HG02623 (cell line): ENCODE measurements around the gene PRR5L.

ENCODE experiments used
- ATAC-seq: cut with Tn5 transposase; IDR thresholded peaks from one replicate; pipeline ENCODE4 v1.9.1; 2021; ENCODE audit warnings: moderate library complexity; ENCODE audit not compliant: unreplicated experiment

PRR5L gene

DNA sequence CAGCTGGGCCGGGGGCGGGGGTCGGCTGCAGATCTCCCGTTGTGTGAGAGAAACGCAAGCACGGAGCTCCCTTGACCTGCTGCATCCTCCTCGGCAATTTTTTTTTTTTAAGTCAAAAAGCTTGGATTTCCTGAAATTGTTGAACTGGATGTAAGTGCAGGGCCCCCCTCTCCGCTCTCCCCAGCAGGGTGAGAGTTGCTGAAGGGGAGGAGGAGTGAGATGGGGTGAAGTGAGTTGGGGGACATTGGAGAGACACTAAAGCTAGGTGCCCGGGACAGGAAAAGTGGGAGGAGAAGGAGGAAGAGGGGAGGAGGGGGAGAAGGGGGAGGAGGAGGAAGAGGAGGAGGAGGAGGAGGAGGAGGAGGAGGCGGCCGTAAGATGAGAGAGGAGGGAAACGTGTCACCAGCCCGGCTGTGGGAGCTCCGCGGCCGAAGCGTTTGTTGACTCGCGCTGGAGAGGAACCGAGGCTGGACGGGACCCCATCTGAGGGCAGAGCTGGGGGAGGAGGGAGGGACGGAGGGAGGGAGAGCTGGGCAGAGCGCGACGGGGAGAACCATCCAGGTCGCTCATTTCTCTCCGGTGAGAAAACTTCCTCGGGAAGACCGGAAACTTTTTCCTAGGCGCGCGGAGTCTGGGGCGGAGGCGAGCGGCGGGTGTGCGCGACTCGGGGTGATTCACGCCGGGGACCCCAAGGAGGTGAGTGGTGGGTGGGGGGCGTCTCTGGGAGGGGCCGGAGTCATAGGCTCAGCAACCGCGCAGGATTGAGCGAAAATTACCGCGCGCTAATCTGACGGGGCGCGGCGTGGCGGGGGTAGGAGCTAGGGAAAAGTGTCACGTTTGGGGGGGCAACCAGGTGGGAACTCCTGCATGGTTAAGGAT is 80.2 kb downstream of the PRR5L start:
- no peak for ATAC-seq

GRCh38 chr11:36376888-36377758 is 81.0 kb downstream of the PRR5L start:
- no peak for ATAC-seq

DNA sequence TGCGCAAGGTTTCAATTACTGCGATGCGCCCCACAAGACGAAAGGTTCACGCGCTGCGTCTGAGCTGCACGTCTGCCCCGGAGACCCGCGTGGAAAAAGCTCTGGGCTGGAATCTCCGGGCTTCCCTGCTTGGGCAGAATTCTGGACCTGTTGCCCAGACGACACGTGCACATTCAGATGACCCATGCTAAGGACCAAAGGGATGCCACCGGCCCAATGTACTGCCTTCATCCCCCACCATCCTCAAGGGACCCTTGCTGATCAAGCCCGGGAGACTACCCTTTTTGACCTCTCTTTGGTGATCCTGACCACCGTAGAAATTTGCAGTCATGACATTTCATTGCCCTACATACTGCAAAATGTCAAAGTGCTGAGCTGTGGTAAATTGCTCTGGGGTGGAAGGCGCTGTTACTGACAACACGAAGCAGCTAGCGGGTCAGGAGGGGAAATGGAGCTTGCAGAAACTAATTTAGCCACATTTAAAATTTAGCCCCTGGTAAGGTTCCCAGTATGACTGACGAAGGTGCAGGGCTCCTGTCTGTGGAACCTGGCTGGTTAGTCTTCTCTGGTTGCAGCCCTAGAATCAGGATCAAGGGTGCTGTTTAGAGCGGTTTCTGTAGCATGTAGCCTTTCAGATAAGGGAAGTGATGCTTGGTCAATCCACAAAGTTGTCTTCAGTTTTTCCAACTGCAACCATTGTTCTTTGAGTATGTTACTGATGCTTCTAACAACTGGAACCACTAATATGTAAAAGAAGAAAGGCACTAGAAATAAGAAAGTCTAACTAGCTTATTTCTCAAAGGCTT is 81.9 kb downstream of the PRR5L start:
- ATAC-seq = no peak

- ATAC-seq = no peak
These were observed 83.6 kb downstream of the PRR5L start for GRCh38 chr11:36379653-36380052.

GRCh38 chr11:36380296-36381014 is 84.4 kb downstream of the PRR5L start:
- no peak for ATAC-seq

- no peak for ATAC-seq
These were observed 84.9 kb downstream of the PRR5L start for GRCh38 chr11:36381015-36381360.

DNA sequence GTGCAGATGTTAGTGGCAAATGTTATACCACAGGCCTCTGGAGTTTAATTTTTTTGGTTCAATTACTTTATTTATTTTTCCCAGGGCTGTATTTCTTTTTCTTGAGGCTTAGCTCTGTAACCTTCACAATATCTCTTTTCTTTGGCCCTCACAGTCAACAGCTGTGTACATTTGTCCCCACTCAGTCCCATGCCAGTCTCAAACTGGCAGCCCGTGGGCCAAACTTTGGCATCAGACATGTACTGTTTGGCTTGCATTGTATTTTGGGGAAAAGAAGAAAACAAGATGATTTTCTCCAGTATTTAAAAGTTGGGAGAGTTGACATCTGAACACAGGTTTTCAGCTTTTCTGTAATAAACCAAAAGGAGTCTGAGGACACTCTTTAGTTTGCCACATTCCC is 87.1 kb downstream of the PRR5L start:
- ATAC-seq = no peak

GRCh38 chr11:36385121-36385970 is 89.3 kb downstream of the PRR5L start:
- no peak for ATAC-seq

DNA sequence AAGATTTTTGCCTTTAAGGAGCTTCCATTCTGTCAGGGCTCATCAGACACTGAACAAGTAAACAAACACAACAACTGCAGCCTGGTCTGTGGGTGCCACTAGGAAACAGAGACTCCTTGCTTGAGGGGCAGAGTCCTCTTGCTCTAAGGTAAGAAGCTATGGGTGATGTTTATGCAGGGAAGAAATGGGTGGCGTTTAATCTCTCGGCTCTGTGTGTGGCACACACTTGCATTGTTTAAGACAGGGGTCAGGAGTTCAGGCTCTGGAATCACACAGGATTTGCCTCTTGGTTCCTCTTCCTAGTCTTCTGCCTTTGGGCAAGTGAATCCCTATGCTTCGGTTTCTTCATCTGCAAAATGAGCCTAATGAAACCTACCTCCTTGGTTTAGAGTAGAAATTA is 90.3 kb downstream of the PRR5L start:
- no peak for ATAC-seq

DNA sequence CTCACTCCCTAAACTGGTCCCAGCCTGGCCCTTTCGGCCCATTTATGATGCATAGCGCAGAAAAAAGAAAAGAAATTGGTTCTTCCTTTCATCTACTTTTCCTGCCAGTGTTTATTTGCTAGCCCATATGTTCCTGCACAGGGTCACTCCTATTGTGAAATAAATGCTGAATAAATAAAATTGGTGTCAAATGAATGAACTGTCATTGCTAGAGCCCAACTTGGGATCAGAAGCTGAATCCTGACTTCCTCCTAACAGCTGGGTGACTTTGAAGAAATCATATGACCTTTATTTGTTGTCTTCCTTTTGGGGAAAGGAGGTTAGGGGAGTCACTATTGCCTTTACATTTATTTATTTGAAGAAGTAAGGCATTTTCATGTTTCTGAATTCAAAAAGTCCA is 92.0 kb downstream of the PRR5L start:
- no peak for ATAC-seq

DNA sequence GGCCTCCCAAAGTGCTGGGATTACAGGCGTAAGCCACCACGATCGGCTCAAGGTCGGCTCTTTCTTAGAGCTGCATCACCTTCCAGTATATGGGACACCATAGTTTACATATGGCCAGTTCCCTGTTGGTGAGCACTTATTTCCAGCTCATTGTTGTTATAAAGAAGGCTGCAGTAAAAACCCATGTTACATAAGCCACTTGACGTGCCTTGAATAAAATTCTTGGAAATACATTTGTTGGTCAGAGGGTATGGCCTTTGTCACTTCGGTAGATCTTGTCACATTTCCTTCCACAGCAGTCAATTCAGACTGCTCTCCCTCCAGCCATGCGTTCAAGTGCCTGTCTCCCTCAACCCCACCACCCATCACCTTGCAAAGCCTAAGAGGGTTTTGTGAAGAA is 92.9 kb downstream of the PRR5L start:
- no peak for ATAC-seq

DNA sequence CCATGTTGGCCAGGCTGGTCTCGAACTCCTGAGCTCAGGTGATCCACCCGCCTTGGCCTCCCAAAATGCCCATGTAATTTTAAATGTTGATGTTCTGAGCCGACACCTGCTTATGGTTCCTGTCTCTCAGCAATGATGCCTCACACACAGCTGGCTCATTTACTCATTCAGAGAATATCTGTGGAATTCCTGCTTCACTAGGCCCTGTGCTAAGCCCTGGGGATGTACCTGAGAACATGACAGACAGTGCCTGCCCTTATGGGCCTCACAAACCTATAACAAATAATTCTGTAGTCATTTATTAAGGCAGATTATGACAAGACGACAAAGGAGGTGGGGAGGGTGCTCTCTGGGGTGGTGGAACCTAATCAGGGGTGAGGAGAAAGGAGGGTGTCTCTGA is 93.7 kb downstream of the PRR5L start:
- ATAC-seq = no peak

DNA sequence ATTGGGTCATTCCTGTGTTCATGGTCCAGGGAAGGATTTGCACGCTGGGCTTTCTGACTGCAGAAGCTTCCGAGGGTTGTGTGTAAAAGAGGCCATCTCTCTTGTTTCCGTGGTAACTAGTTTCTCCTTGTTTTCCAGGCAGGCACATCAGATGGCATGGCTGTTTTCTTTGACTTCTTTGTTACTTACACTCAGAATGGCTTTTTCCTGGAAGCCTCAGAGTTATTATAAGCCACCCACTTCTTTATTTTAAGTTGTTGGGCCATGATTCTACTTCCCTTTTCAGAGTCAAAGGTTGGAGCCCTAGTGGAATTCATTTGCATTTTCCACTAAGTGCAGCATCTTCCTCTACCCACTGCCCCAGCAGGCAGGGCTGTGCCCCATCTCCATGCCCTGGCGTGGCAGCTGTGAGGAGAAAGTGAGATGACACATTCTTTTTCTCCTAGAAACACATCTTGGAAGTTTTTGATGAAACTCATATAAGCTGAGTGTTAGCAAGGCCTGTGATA is 94.9 kb downstream of the PRR5L start:
- no peak for ATAC-seq

DNA sequence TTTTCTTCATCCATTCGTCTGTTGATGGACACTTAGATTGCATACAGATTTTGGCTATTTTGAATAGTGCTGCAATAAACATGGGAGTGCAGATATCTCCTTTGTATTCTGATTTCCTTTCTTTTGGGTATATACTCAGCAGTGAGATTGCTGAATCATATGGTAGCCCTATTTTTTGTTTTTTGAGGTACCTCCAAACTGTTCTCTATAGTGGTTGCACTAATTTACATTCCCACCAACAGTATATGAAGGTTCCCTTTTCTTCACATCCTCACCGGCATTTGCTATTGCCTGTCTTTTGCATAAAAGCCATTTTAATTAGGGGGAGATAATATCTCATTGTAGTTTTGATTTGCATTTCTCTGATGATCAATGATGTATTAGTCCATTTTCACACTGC is 96.1 kb downstream of the PRR5L start:
- no peak for ATAC-seq

GRCh38 chr11:36394056-36394455 is 98.0 kb downstream of the PRR5L start:
- ATAC-seq = no peak

GRCh38 chr11:36394926-36395325 is 98.8 kb downstream of the PRR5L start:
- ATAC-seq = no peak

- no peak for ATAC-seq
These were observed 100.1 kb downstream of the PRR5L start for GRCh38 chr11:36395978-36396736.

DNA sequence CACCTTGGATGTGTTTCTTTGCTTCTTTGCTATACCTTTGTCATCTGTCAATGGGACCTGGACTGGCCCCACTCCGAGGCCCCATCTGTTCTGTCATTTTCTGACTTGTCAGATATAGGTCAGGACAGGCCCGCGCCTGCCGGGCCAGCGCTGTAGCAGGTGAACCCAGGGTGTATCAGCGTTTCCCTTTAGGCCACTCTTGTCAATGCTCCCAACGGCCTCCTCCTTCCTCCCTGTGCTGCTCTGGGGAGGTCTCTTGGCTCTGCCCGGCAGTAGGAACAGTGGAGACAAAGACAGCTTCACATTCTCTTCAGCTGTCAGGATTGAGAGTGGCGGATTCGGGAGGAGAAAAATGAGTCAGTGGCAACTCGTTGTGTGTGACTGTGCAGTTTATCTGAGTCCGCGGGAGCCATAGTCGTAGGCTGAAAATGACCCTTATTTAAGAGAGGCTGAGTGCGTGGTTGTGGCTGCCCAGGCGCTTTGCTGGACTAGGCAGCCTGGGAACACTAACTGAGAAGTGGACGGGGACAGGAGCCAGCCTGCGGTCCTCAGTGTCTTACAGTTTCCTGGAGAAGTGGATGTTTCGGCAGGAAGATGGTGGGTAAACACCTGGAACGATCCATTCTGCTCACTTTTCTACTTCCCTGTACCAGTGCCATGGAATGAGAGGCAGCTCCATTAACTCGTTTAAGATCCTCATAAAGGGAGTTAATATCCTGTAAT is 102.3 kb downstream of the PRR5L start:
- no peak for ATAC-seq
